ENCODE measurements around the gene MBLAC1. TPM values are rescaled to one million over a fixed set of nuclear protein-coding genes. Genes with fewer than 3 reads are reported as not detected.

Gene MBLAC1
- polyA plus RNA-seq, 1 donor from 2014 or later: 6.4 TPM

GRCh38 chr7:100122067-100122466, 4.7 kb upstream of the MBLAC1 start:
- peaks cover 4% of the 10 kb centered on the region for H3K79me2 ChIP-seq (replicated peaks; ENCODE audit: insufficient read depth, low read length)
- H3K27me3 ChIP-seq (ENCODE audit: insufficient read depth, low read depth, low read length): no peaks in the 10 kb centered on the region
- H3K9me2 ChIP-seq (ENCODE audit: insufficient read depth, low read length): no peaks in the 10 kb centered on the region
- H3F3A ChIP-seq (ENCODE audit: insufficient read depth, low read length, poor library complexity, severe bottlenecking): peaks cover 6% of the 10 kb centered on the region
- peaks cover 8% of the 10 kb centered on the region for H3K36me3 ChIP-seq (ENCODE audit: insufficient read depth, low read length)
- H2AFZ ChIP-seq (ENCODE audit: low read depth, low read length): no peak overlapping the region
- H3K4me2 ChIP-seq (ENCODE audit: low read length): no peak overlapping the region
- no peaks in the 10 kb centered on the region for H3K9me3 ChIP-seq (ENCODE audit: low read length)
- no peak overlapping the region for H3K27ac ChIP-seq (ENCODE audit: low read length)
- no peaks in the 10 kb centered on the region for H4K20me1 ChIP-seq (ENCODE audit: insufficient read depth)
- TF ChIP-seq POLR2AphosphoS5 (IDR thresholded peaks at IDR 0.05) (no peak), RAD21 (conservative IDR thresholded peaks at IDR 0.05) (no peak), EZH2 (IDR thresholded peaks at IDR 0.05; ENCODE audit: borderline replicate concordance, insufficient read depth, low read length, poor library complexity, severe bottlenecking) (no peak), MXI1 (conservative IDR thresholded peaks at IDR 0.05; ENCODE audit: poor library complexity, severe bottlenecking) (no peak), EP300 (conservative IDR thresholded peaks at IDR 0.05; ENCODE audit: poor library complexity, severe bottlenecking) (no peak), SMC3 (conservative IDR thresholded peaks at IDR 0.05; ENCODE audit: poor library complexity) (no peak), TAF1 (IDR thresholded peaks at IDR 0.05; ENCODE audit: low read depth) (no peak)
- TF ChIP-seq, protein P1, sequence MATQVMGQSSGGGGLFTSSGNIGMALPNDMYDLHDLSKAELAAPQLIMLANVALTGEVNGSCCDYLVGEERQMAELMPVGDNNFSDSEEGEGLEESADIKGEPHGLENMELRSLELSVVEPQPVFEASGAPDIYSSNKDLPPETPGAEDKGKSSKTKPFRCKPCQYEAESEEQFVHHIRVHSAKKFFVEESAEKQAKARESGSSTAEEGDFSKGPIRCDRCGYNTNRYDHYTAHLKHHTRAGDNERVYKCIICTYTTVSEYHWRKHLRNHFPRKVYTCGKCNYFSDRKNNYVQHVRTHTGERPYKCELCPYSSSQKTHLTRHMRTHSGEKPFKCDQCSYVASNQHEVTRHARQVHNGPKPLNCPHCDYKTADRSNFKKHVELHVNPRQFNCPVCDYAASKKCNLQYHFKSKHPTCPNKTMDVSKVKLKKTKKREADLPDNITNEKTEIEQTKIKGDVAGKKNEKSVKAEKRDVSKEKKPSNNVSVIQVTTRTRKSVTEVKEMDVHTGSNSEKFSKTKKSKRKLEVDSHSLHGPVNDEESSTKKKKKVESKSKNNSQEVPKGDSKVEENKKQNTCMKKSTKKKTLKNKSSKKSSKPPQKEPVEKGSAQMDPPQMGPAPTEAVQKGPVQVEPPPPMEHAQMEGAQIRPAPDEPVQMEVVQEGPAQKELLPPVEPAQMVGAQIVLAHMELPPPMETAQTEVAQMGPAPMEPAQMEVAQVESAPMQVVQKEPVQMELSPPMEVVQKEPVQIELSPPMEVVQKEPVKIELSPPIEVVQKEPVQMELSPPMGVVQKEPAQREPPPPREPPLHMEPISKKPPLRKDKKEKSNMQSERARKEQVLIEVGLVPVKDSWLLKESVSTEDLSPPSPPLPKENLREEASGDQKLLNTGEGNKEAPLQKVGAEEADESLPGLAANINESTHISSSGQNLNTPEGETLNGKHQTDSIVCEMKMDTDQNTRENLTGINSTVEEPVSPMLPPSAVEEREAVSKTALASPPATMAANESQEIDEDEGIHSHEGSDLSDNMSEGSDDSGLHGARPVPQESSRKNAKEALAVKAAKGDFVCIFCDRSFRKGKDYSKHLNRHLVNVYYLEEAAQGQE (IDR thresholded peaks at IDR 0.05; ENCODE audit: borderline replicate concordance): no peak
- TF ChIP-seq, protein P2, sequence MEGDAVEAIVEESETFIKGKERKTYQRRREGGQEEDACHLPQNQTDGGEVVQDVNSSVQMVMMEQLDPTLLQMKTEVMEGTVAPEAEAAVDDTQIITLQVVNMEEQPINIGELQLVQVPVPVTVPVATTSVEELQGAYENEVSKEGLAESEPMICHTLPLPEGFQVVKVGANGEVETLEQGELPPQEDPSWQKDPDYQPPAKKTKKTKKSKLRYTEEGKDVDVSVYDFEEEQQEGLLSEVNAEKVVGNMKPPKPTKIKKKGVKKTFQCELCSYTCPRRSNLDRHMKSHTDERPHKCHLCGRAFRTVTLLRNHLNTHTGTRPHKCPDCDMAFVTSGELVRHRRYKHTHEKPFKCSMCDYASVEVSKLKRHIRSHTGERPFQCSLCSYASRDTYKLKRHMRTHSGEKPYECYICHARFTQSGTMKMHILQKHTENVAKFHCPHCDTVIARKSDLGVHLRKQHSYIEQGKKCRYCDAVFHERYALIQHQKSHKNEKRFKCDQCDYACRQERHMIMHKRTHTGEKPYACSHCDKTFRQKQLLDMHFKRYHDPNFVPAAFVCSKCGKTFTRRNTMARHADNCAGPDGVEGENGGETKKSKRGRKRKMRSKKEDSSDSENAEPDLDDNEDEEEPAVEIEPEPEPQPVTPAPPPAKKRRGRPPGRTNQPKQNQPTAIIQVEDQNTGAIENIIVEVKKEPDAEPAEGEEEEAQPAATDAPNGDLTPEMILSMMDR (IDR thresholded peaks at IDR 0.05; ENCODE audit: poor library complexity, severe bottlenecking): no peak
- no peak overlapping the region for H3K9ac ChIP-seq (ENCODE audit: low read length)
- no peak overlapping the region for H3K4me3 ChIP-seq (ENCODE audit: low read length)

GRCh38 chr7:100122568-100122967, 4.2 kb upstream of the MBLAC1 start:
- H4K20me1 ChIP-seq (ENCODE audit: insufficient read depth): no peaks in the 10 kb centered on the region
- no peak overlapping the region for H3K9ac ChIP-seq (ENCODE audit: low read length)
- peaks cover 8% of the 10 kb centered on the region for H3K36me3 ChIP-seq (ENCODE audit: insufficient read depth, low read length)
- peaks cover 6% of the 10 kb centered on the region for H3F3A ChIP-seq (ENCODE audit: insufficient read depth, low read length, poor library complexity, severe bottlenecking)
- peaks cover 4% of the 10 kb centered on the region for H3K79me2 ChIP-seq (replicated peaks; ENCODE audit: insufficient read depth, low read length)
- no peak overlapping the region for H3K4me3 ChIP-seq (ENCODE audit: low read length)
- no peaks in the 10 kb centered on the region for H3K9me2 ChIP-seq (ENCODE audit: insufficient read depth, low read length)
- no peak overlapping the region for H3K4me2 ChIP-seq (ENCODE audit: low read length)
- no peak overlapping the region for H2AFZ ChIP-seq (ENCODE audit: low read depth, low read length)
- no peaks in the 10 kb centered on the region for H3K9me3 ChIP-seq (ENCODE audit: low read length)
- TF ChIP-seq EZH2 (IDR thresholded peaks at IDR 0.05; ENCODE audit: borderline replicate concordance, insufficient read depth, low read length, poor library complexity, severe bottlenecking) (no peak), MXI1 (conservative IDR thresholded peaks at IDR 0.05; ENCODE audit: poor library complexity, severe bottlenecking) (no peak), EP300 (conservative IDR thresholded peaks at IDR 0.05; ENCODE audit: poor library complexity, severe bottlenecking) (no peak), POLR2AphosphoS5 (IDR thresholded peaks at IDR 0.05) (no peak), SMC3 (conservative IDR thresholded peaks at IDR 0.05; ENCODE audit: poor library complexity) (no peak), RAD21 (conservative IDR thresholded peaks at IDR 0.05) (no peak)
- TF ChIP-seq, protein P1 (IDR thresholded peaks at IDR 0.05; ENCODE audit: borderline replicate concordance): no peak
- H3K27me3 ChIP-seq (ENCODE audit: insufficient read depth, low read depth, low read length): no peaks in the 10 kb centered on the region
- H3K27ac ChIP-seq (ENCODE audit: low read length): no peak overlapping the region

All from neural cell (in vitro differentiated cells).